Transverse colon (tissue), 4 donors: ENCODE data around the gene PROCA1. TPM values are rescaled to one million over a fixed set of nuclear protein-coding genes. Genes with fewer than 3 reads are reported as not detected.

ENCODE experiments used
- DNase-seq: peaks from one replicate; pipeline ENCODE4 v3.0.0-alpha.2; 2019
- H3K27ac ChIP-seq, 4 donors: fragments of 200-600 bp; sonication (generic); 2 replicates each; pipeline ENCODE4 v1.5.1; 2016 to 2018; ENCODE audit warnings: inconsistent platforms in 4 of 4
- H3K27me3 ChIP-seq: fragments of 200-600 bp; sonication (generic); 2 replicates; pipeline ENCODE4 v1.5.1; 2017; ENCODE audit warnings: inconsistent platforms
- H3K36me3 ChIP-seq, 4 donors: fragments of 200-600 bp; sonication (generic); 2 replicates each; pipeline ENCODE4 v1.5.1; 2017 to 2019; ENCODE audit warnings: inconsistent platforms in 4 of 4
- H3K4me1 ChIP-seq, 4 donors: fragments of 200-600 bp; sonication (generic); 2 replicates each; pipeline ENCODE4 v1.5.1; 2017 to 2020; ENCODE audit warnings: inconsistent platforms in 4 of 4
- H3K4me3 ChIP-seq, 4 donors: fragments of 200-600 bp; sonication (generic); 1 replicate in 1 of 4; 2 replicates in 3 of 4; pipeline versions ENCODE4 v1.5.1 to v1.6.1; 2017 to 2019; ENCODE audit warnings: inconsistent platforms in 4 of 4
- H3K9me3 ChIP-seq, 2 donors: fragments of 200-600 bp; sonication (generic); 2 replicates each; pipeline ENCODE4 v1.5.1; 2017 to 2019; ENCODE audit warnings: inconsistent platforms in 2 of 2
- EP300 ChIP-seq: sonication (generic); formaldehyde crosslinking; IDR thresholded peaks from one replicate; pipeline ENCODE4 v1.6.1; 2017; ENCODE audit warnings: antibody characterized with exemption, low read depth
- POLR2A ChIP-seq: fragments of 450-650 bp; IDR thresholded peaks from one replicate; pipeline ENCODE4 v1.6.1; 2016; ENCODE audit warnings: antibody characterized with exemption, mild to moderate bottlenecking, moderate library complexity
- POLR2AphosphoS5 ChIP-seq, 3 donors: sonication (generic); formaldehyde crosslinking; IDR thresholded peaks; one replicate each; pipeline ENCODE4 v1.6.1; 2016; ENCODE audit warnings: antibody characterized with exemption in 3 of 3
- WGBS, 2 donors: methylation state at CpG; one replicate each; pipeline ENCODE4 v1.1.5; 2018; ENCODE audit warnings: low coverage in 1 of 2; 5-methylcytosine and 5-hydroxymethylcytosine counted together
- in situ Hi-C, 4 donors: fragments of 200-750 bp; cut with MboI; loops; one replicate each; pipeline versions ENCODE4 v1.15.0 to v1.15.1; 2017; ENCODE audit warnings: low sequenced_read_pairs in 3 of 4, low pct_ligation_motif_present in 1 of 4, low pct_unique_long_range_greater_than_20kb in 1 of 4
- intact Hi-C: fragments of 100-400 bp; cut with DNase I; formaldehyde crosslinking; loops from one replicate; pipeline ENCODE4 v1.15.1; 2023; ENCODE audit warnings: low total_unique reads
- total RNA-seq, 4 donors: library from RNA; depleted of rRNA; stranded (reverse); fragments of >200 nt; gene quantifications; one replicate each; pipeline ENCODE4 v1.1.0, GENCODE V29; 2016
- TF ChIP-seq, protein P1 (sequence below), 5 experiments: fragments of 200-600 bp in 3 of 5; fragments of 450-650 bp in 2 of 5; sonication (generic) in 3 of 5; IDR thresholded peaks; 1 replicate in 2 of 5; 2 replicates in 3 of 5; pipeline ENCODE4 v1.5.1; 2016 to 2017; ENCODE audit warnings: antibody characterized with exemption in 5 of 5, inconsistent platforms in 3 of 5, mild to moderate bottlenecking in 2 of 5, moderate library complexity in 1 of 5

The PROCA1 gene
- total RNA-seq, 4 donors from 2014 or later = 0.96 to 2.9 (median 1.4) TPM; not detected in 1

DNA sequence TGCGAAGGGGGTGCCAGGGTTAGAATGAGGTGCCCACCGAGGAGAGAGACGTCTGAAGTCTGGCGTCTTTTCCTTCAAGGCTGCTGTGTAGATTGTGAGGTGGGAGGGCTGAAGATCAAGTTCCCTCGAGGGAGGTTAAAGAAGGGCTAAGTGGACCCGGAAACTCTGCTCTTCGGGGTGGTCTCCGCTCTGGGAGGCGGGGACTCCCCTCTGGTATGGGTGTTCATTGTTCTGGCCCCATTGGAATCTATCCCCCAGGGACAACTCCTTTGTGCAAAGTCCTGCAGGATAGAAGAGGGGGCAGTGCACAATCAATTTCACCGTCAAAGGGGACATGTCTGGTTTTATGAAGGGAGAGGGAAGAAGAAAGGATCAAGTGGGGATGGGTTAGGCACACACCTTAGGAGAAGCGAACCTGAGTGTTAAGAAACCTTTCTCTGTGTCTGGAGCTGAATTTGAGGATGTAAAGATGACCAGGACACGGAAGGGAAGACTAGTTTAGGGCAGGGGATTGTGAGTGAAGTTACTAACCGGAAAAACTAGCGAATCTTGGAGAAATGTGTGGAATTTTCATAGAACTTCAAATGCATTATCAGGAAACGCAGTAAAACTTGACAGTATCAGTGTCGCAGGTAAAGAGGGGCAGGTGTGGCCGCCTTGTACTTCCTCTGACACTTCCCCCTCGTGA lies 6.8 kb upstream of the PROCA1 start:
- H3K36me3 ChIP-seq = peaks cover 0 to 14% (median 6%) of the 10 kb centered on the region in 4 donors
- peaks cover 14% of the 10 kb centered on the region for H3K27me3 ChIP-seq
- DNase-seq = no peak
- H3K4me1 ChIP-seq = peaks cover 30 to 60% (median 43%) of the 10 kb centered on the region in 4 donors
- H3K27ac ChIP-seq = peak overlapping the region; percentile 85 to 91 (median 88)
- TF ChIP-seq EP300 (no peak), POLR2AphosphoS5 (IDR thresholded peaks at IDR 0.05) (no peak), POLR2A (no peak)
- TF ChIP-seq, protein P1, sequence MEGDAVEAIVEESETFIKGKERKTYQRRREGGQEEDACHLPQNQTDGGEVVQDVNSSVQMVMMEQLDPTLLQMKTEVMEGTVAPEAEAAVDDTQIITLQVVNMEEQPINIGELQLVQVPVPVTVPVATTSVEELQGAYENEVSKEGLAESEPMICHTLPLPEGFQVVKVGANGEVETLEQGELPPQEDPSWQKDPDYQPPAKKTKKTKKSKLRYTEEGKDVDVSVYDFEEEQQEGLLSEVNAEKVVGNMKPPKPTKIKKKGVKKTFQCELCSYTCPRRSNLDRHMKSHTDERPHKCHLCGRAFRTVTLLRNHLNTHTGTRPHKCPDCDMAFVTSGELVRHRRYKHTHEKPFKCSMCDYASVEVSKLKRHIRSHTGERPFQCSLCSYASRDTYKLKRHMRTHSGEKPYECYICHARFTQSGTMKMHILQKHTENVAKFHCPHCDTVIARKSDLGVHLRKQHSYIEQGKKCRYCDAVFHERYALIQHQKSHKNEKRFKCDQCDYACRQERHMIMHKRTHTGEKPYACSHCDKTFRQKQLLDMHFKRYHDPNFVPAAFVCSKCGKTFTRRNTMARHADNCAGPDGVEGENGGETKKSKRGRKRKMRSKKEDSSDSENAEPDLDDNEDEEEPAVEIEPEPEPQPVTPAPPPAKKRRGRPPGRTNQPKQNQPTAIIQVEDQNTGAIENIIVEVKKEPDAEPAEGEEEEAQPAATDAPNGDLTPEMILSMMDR (IDR thresholded peaks at IDR 0.05) = no peak
- intact Hi-C loops (no loop called here), in situ Hi-C loops (no loop called here)
- peak overlapping the region in 3 of 4 donors; percentile 49 to 83 (median 76) for H3K4me3 ChIP-seq
- 51 to 66% methylated on average over 9 to 18 of the region's 18 CpGs for WGBS, 2 donors
- H3K9me3 ChIP-seq = no peaks in the 10 kb centered on the region

DNA sequence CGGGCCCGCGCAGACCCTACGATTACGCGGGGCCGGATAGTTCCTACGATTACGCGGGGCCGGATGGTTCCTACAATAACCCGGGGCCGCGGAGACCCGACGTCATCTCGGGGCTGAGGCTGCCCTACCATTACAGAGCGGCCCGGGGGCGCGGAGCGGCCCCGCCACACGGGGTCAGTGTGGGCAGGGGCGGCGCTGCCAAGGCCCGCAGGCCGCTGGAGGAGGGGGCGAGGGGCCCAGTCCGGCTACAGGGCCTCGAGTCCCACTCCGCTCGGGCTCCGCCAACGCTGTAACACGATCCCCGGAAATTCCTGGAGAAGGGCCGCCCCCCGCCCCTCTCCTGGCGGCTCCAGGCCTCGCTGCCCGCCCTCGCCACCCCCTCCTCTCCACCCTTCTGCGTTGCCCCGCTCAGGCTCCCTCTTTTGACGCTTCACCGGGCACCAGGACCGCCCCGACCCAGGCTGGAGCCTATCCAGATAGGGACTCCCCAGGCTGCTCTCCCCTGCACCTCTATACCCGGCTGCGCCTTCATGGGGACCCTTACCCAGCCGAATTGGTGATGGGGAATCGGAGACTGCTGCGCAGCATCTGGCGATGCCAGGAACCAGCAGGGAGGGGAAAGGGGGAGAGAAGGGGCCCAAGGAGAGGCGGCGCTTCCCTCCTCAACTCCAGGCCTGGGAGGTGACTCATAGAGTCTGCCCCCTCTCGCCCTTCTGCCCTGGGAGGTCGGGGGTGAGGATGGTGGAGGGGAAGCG lies 6.1 kb upstream of the PROCA1 start, which contains the start of gene RAB34:
Gene RAB34 (minus strand): TSS at position 291 of the 755 bp plus-strand sequence. CDS start 602 bp downstream, outside the sequence.
- Histone ChIP-seq H3K27me3 (peaks cover 14% of the 10 kb centered on the region), H3K9me3 (no peaks in the 10 kb centered on the region), H3K4me3 (peak within 1 kb of the TSS; percentile 37 to 56 (median 52)), H3K36me3 (peaks cover 0 to 7% (median 3%) of the 10 kb centered on the region in 4 donors), H3K4me1 (peaks cover 30 to 53% (median 39%) of the 10 kb centered on the region in 4 donors), H3K27ac (peak within 1 kb of the TSS; percentile 85 to 91 (median 88))
- intact Hi-C loops = no loop called here
- DNase-seq = peak; percentile 56
- TF ChIP-seq POLR2AphosphoS5 (IDR thresholded peaks at IDR 0.05) = peak in 2 of 3 donors; percentile 22 to 44
- peak; percentile 38 for TF ChIP-seq POLR2A
- TF ChIP-seq EP300 = no peak
- TF ChIP-seq, protein P1 (IDR thresholded peaks at IDR 0.05) = peak in 1 of 5 experiments; percentile 6
- in situ Hi-C loops = no loop called here
- 40% methylated on average over 40 of the region's 60 CpGs; no CpG with 5 or more reads in 1 of the 2 donors for WGBS, 2 donors

DNA sequence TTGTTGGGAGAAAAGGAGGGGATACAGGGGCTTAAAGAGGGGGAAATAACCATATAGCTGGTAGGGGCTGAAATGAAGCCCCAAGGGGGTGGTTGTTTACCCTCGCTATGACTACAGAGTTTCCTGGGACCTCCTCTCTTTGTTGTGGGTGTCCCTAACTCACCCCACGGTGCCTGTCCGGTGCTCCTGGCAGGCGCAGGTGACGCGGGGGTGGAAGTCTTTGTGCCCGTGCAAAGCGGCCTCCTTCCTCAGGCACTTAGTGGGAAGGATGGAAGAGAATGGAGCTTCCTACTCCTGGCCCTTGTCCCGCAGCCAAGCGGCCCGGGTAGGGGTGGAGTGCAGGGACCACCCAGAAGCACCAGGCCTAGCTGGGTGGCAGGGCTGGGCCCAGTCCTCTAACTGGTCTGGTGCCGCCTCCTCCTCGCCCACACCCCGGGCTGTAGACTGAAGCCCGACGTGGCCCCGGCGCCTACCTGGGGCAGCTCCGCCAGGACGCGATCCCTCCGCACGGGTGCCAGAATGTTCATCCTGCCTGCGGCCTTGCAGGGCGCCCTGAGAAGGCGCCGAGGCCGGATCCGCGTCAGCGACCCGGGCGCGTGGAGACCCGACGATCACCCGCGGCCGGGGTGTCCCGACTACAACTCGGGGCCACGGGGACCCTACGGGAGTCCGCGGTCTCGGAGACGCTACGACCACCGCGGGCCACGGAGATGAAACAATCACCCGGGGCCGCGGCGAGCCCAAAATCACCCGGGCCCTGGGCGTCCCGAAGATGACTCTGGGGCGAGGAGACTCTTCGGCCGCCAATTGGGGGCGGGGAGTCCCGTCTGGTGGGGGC lies 5.3 kb upstream of the PROCA1 start:
- DNase-seq = no peak
- intact Hi-C loops = no loop called here
- Histone ChIP-seq H3K36me3 (no peaks in the 10 kb centered on the region), H3K9me3 (no peaks in the 10 kb centered on the region), H3K27ac (peak overlapping the region; percentile 85 to 91 (median 88)), H3K4me1 (peaks cover 28 to 49% (median 33%) of the 10 kb centered on the region in 4 donors), H3K27me3 (peaks cover 14% of the 10 kb centered on the region), H3K4me3 (peak overlapping the region; percentile 37 to 56 (median 52))
- TF ChIP-seq, protein P1 (IDR thresholded peaks at IDR 0.05) = no peak
- TF ChIP-seq POLR2A (no peak), EP300 (no peak), POLR2AphosphoS5 (IDR thresholded peaks at IDR 0.05) (no peak)
- in situ Hi-C loops = no loop called here
- WGBS, 2 donors = 46 to 80% methylated on average over 2 to 45 of the region's 63 CpGs
